SK-N-SH treated with all-trans-retinoic acid at 6 μM for 48 hours (cell line): ENCODE data around the gene ABI3BP.

Experiments used
- CREB5 ChIP-seq: fragments of 250-450 bp; sonication (Bioruptor Pico); IDR thresholded peaks from 2 replicates; pipeline ENCODE4 v1.5.1; 2020; ENCODE audit warnings: low read depth, mild to moderate bottlenecking, moderate library complexity
- CSDC2 ChIP-seq: fragments of 250-450 bp; sonication (Bioruptor Pico); IDR thresholded peaks from 2 replicates; pipeline ENCODE4 v1.5.0; 2020; ENCODE audit warnings: mild to moderate bottlenecking, moderate library complexity
- ESRRG ChIP-seq: fragments of 250-450 bp; sonication (Bioruptor Pico); IDR thresholded peaks from 2 replicates; pipeline ENCODE4 v1.6.1; 2021; ENCODE audit warnings: mild to moderate bottlenecking
- GLIS3 ChIP-seq: fragments of 250-450 bp; sonication (Bioruptor Pico); IDR thresholded peaks from 2 replicates; pipeline ENCODE4 v1.5.0; 2020; ENCODE audit warnings: mild to moderate bottlenecking, moderate library complexity
- OSR1 ChIP-seq: fragments of 250-450 bp; sonication (Bioruptor Pico); IDR thresholded peaks from 2 replicates; pipeline ENCODE4 v1.8.0; 2022; ENCODE audit warnings: moderate library complexity, mild to moderate bottlenecking, inconsistent platforms
- PATZ1 ChIP-seq: fragments of 250-450 bp; sonication (Bioruptor Pico); IDR thresholded peaks from 2 replicates; pipeline ENCODE4 v1.8.0; 2020; ENCODE audit warnings: mild to moderate bottlenecking, moderate library complexity, borderline replicate concordance
- RARB ChIP-seq: fragments of 250-450 bp; sonication (Bioruptor Pico); IDR thresholded peaks from 2 replicates; pipeline ENCODE4 v1.8.0; 2021; ENCODE audit warnings: mild to moderate bottlenecking, moderate library complexity
- ZC3H10 ChIP-seq: fragments of 250-450 bp; sonication (Bioruptor Pico); IDR thresholded peaks from 2 replicates; pipeline ENCODE4 v1.5.1; 2021; ENCODE audit warnings: mild to moderate bottlenecking, moderate library complexity
- ZFP3 ChIP-seq: fragments of 250-450 bp; sonication (Bioruptor Pico); IDR thresholded peaks from 2 replicates; pipeline ENCODE4 v1.5.0; 2020; ENCODE audit warnings: mild to moderate bottlenecking, moderate library complexity
- ZNF565 ChIP-seq: fragments of 450-650 bp; formaldehyde crosslinking; conservative IDR thresholded peaks from 2 replicates; pipeline ENCODE4 v1.5.0; 2020; ENCODE audit warnings: low read depth, mild to moderate bottlenecking, moderate library complexity
- ZNF70 ChIP-seq: fragments of 450-650 bp; formaldehyde crosslinking; IDR thresholded peaks from 2 replicates; pipeline ENCODE4 v1.5.0; 2020; ENCODE audit warnings: mild to moderate bottlenecking, moderate library complexity
- TF ChIP-seq, protein P1 (sequence below): fragments of 250-450 bp; sonication (Bioruptor Pico); IDR thresholded peaks from 2 replicates; pipeline ENCODE4 v1.5.0; 2020; ENCODE audit warnings: mild to moderate bottlenecking, moderate library complexity

GRCh38 chr3:100706365-100706764, 286.9 kb downstream of the ABI3BP start:
- no peak for TF ChIP-seq OSR1 (CRISPR knock-in tag)
- TF ChIP-seq CREB5, result no peak
- TF ChIP-seq GLIS3 (CRISPR knock-in tag), result no peak
- no peak for TF ChIP-seq ZC3H10 (CRISPR knock-in tag)
- no peak for TF ChIP-seq PATZ1 (CRISPR knock-in tag)
- TF ChIP-seq RARB (CRISPR knock-in tag), result no peak
- TF ChIP-seq ZNF565 (CRISPR knock-in tag), result no peak
- TF ChIP-seq ESRRG, result no peak
- TF ChIP-seq, protein P1, sequence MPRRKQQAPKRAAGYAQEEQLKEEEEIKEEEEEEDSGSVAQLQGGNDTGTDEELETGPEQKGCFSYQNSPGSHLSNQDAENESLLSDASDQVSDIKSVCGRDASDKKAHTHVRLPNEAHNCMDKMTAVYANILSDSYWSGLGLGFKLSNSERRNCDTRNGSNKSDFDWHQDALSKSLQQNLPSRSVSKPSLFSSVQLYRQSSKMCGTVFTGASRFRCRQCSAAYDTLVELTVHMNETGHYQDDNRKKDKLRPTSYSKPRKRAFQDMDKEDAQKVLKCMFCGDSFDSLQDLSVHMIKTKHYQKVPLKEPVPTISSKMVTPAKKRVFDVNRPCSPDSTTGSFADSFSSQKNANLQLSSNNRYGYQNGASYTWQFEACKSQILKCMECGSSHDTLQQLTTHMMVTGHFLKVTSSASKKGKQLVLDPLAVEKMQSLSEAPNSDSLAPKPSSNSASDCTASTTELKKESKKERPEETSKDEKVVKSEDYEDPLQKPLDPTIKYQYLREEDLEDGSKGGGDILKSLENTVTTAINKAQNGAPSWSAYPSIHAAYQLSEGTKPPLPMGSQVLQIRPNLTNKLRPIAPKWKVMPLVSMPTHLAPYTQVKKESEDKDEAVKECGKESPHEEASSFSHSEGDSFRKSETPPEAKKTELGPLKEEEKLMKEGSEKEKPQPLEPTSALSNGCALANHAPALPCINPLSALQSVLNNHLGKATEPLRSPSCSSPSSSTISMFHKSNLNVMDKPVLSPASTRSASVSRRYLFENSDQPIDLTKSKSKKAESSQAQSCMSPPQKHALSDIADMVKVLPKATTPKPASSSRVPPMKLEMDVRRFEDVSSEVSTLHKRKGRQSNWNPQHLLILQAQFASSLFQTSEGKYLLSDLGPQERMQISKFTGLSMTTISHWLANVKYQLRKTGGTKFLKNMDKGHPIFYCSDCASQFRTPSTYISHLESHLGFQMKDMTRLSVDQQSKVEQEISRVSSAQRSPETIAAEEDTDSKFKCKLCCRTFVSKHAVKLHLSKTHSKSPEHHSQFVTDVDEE (CRISPR knock-in tag), result no peak
- no peak for TF ChIP-seq CSDC2
- TF ChIP-seq ZNF70 (CRISPR knock-in tag), result no peak
- no peak for TF ChIP-seq ZFP3
